Uterus (tissue), 2 donors: Measurements from ENCODE around the gene CSF3.

Experiments used
- POLR2A ChIP-seq, 2 donors: fragments of 450-650 bp; IDR thresholded peaks; one replicate each; pipeline ENCODE4 v1.6.1; 2016; ENCODE audit warnings: antibody characterized with exemption in 2 of 2, mild to moderate bottlenecking in 1 of 2, moderate library complexity in 1 of 2
- TF ChIP-seq, protein P1 (sequence below), 4 experiments: fragments of 200-600 bp in 2 of 4; fragments of 450-650 bp in 2 of 4; sonication (generic) in 2 of 4; IDR thresholded peaks; one replicate each; pipeline ENCODE4 v1.5.1; 2016 to 2019; ENCODE audit warnings: antibody characterized with exemption in 4 of 4, mild to moderate bottlenecking in 2 of 4, moderate library complexity in 1 of 4

DNA sequence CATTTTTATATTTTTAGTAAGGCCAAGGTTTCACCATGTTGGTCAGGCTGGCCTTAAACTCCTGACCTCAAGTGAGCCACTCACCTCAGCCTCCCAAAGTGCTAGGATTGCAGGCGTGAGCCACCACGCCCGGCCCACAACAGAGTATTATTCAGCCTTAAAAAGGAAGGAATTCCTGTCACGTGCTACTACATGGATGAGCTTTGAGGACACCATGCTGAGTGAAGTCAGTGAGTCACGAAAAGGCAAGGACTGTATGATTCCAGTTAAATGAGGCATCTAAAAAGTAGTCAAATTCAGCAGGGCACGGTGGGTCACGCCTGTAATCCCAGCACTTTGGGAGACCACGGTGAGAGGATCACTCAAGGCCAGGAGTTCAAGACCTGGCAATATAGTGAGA is 9.7 kb downstream of the CSF3 start:
- TF ChIP-seq, protein P1, sequence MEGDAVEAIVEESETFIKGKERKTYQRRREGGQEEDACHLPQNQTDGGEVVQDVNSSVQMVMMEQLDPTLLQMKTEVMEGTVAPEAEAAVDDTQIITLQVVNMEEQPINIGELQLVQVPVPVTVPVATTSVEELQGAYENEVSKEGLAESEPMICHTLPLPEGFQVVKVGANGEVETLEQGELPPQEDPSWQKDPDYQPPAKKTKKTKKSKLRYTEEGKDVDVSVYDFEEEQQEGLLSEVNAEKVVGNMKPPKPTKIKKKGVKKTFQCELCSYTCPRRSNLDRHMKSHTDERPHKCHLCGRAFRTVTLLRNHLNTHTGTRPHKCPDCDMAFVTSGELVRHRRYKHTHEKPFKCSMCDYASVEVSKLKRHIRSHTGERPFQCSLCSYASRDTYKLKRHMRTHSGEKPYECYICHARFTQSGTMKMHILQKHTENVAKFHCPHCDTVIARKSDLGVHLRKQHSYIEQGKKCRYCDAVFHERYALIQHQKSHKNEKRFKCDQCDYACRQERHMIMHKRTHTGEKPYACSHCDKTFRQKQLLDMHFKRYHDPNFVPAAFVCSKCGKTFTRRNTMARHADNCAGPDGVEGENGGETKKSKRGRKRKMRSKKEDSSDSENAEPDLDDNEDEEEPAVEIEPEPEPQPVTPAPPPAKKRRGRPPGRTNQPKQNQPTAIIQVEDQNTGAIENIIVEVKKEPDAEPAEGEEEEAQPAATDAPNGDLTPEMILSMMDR (IDR thresholded peaks at IDR 0.05), result no peak
- no peak for TF ChIP-seq POLR2A (IDR thresholded peaks at IDR 0.05)
